HG03039 (cell line): ENCODE data around the gene MED15.
"Not testable (repeated sequence)": the region's sequence is repeated elsewhere in the genome, so short reads cannot be mapped to it uniquely, and the experiment has no call there.

ENCODE experiments used
- ATAC-seq: cut with Tn5 transposase; IDR thresholded peaks from one replicate; pipeline ENCODE4 v1.9.1; 2021; ENCODE audit warnings: mild to moderate bottlenecking, moderate library complexity; ENCODE audit not compliant: unreplicated experiment

The MED15 gene

GRCh38 chr22:20619045-20619892, 111.9 kb downstream of the MED15 start:
- ATAC-seq, result no peak

GRCh38 chr22:20619893-20620194, 112.4 kb downstream of the MED15 start:
- not testable (repeated sequence) for ATAC-seq

GRCh38 chr22:20621162-20621561, 113.8 kb downstream of the MED15 start:
- no peak for ATAC-seq

- no peak for ATAC-seq
Observed at GRCh38 chr22:20622650-20623339, 115.4 kb downstream of the MED15 start.

- peak; percentile 66 for ATAC-seq
Observed at GRCh38 chr22:20624161-20624616, 116.8 kb downstream of the MED15 start.

- ATAC-seq, result no peak
Observed at GRCh38 chr22:20625270-20625669, 117.9 kb downstream of the MED15 start.

GRCh38 chr22:20626811-20627210, 119.4 kb downstream of the MED15 start:
- ATAC-seq, result no peak

GRCh38 chr22:20627432-20627831, 120.0 kb downstream of the MED15 start:
- ATAC-seq, result no peak

GRCh38 chr22:20628081-20628939, 120.9 kb downstream of the MED15 start:
- no peak for ATAC-seq

GRCh38 chr22:20629401-20629800, 122.0 kb downstream of the MED15 start:
- ATAC-seq, result no peak

GRCh38 chr22:20630873-20631617, 123.6 kb downstream of the MED15 start:
- ATAC-seq, result no peak

GRCh38 chr22:20632082-20632481, 124.7 kb downstream of the MED15 start:
- ATAC-seq, result no peak

GRCh38 chr22:20632518-20632917, 125.1 kb downstream of the MED15 start:
- no peak for ATAC-seq

- ATAC-seq, result no peak
Observed at GRCh38 chr22:20634560-20635226, 127.3 kb downstream of the MED15 start.

- ATAC-seq, result no peak
Observed at GRCh38 chr22:20635227-20635591, 127.8 kb downstream of the MED15 start.

GRCh38 chr22:20636075-20636812, 128.8 kb downstream of the MED15 start:
- no peak for ATAC-seq

- no peak for ATAC-seq
Observed at GRCh38 chr22:20636945-20637344, 129.5 kb downstream of the MED15 start.
